Subcutaneous adipose tissue (tissue), 4 donors: ENCODE data around the gene ATXN7L3B. TPM values are rescaled to one million over a fixed set of nuclear protein-coding genes. Genes with fewer than 3 reads are reported as not detected.

Experiments used
- CTCF ChIP-seq: fragments of 450-650 bp; IDR thresholded peaks from one replicate; pipeline ENCODE4 v1.5.1; 2016; ENCODE audit warnings: low read depth, mild to moderate bottlenecking, control low read depth, antibody characterized with exemption, moderate library complexity
- total RNA-seq, 4 donors: library from RNA; depleted of rRNA; stranded (reverse); fragments of >200 nt; gene quantifications; one replicate each; pipeline ENCODE4 v1.1.0, GENCODE V29; 2016

ATXN7L3B gene
- total RNA-seq, 4 donors from 2014 or later: 12.6 to 17.1 (median 14.5) TPM

GRCh38 chr12:74586251-74586650 lies 48.6 kb downstream of the ATXN7L3B start:
- no peak for TF ChIP-seq CTCF
